ENCODE data around the gene GBE1. TPM values are rescaled to one million over a fixed set of nuclear protein-coding genes. Genes with fewer than 3 reads are reported as not detected.

Gene GBE1
- polyA plus RNA-seq, 3 donors from 2014 or later: 12.9 to 21.7 (median 16.2) TPM

- H3K9me3 Mint-ChIP-seq: peaks cover 0 to 4% (median 0%) of the 10 kb centered on the region in 6 donors
- peaks cover 3 to 10% (median 6%) of the 10 kb centered on the region in 3 donors for H3K36me3 Mint-ChIP-seq
- DNase-seq: peak; percentile 2 to 19 (median 7)
- H3K4me3 Mint-ChIP-seq: peak overlapping the region in 2 of 5 donors; percentile 38 to 42
- H3K4me1 Mint-ChIP-seq: peaks cover 27 to 36% of the 10 kb centered on the region in 2 donors
- H3K27me3 Mint-ChIP-seq (ENCODE audit: low read depth in 3 of 3): peaks cover 0 to 2% (median 0%) of the 10 kb centered on the region in 3 donors
- peak overlapping the region in 5 of 6 donors; percentile 7 to 71 (median 25) for H3K27ac Mint-ChIP-seq
Observed at GRCh38 chr3:81554388-81554787, 207.1 kb downstream of the GBE1 start.

- peaks cover 0 to 6% (median 0%) of the 10 kb centered on the region in 6 donors for H3K9me3 Mint-ChIP-seq
- H3K4me1 Mint-ChIP-seq: peaks cover 20 to 34% of the 10 kb centered on the region in 2 donors
- no peak overlapping the region for H3K4me3 Mint-ChIP-seq
- DNase-seq: no peak
- no peak overlapping the region for H3K27ac Mint-ChIP-seq
- peaks cover 0 to 2% (median 0%) of the 10 kb centered on the region in 3 donors for H3K27me3 Mint-ChIP-seq (ENCODE audit: low read depth in 3 of 3)
- H3K36me3 Mint-ChIP-seq: peaks cover 3 to 20% (median 14%) of the 10 kb centered on the region in 3 donors
Observed at GRCh38 chr3:81550415-81550814, 211.0 kb downstream of the GBE1 start.

- Mint-ChIP-seq H3K4me1 (peaks cover 14 to 28% of the 10 kb centered on the region in 2 donors), H3K27ac (no peak overlapping the region), H3K36me3 (peaks cover 3 to 20% (median 14%) of the 10 kb centered on the region in 3 donors), H3K27me3 (ENCODE audit: low read depth in 3 of 3) (peaks cover 0 to 2% (median 0%) of the 10 kb centered on the region in 3 donors), H3K9me3 (peaks cover 0 to 6% (median 0%) of the 10 kb centered on the region in 6 donors), H3K4me3 (no peak overlapping the region)
- DNase-seq: no peak
Observed at GRCh38 chr3:81549831-81550230, 211.6 kb downstream of the GBE1 start.

GRCh38 chr3:81549388-81549787 lies 212.1 kb downstream of the GBE1 start:
- DNase-seq: no peak
- Mint-ChIP-seq H3K36me3 (peaks cover 3 to 20% (median 14%) of the 10 kb centered on the region in 3 donors), H3K4me3 (no peak overlapping the region), H3K9me3 (peaks cover 0 to 6% (median 0%) of the 10 kb centered on the region in 6 donors), H3K27ac (no peak overlapping the region), H3K27me3 (ENCODE audit: low read depth in 3 of 3) (no peaks in the 10 kb centered on the region), H3K4me1 (peaks cover 10 to 24% of the 10 kb centered on the region in 2 donors)

GRCh38 chr3:81545572-81545971 lies 215.9 kb downstream of the GBE1 start:
- no peak for DNase-seq
- Mint-ChIP-seq H3K27me3 (ENCODE audit: low read depth in 3 of 3) (no peaks in the 10 kb centered on the region), H3K27ac (no peak overlapping the region), H3K4me1 (peaks cover 0 to under 1% of the 10 kb centered on the region in 2 donors), H3K9me3 (peaks cover 0 to 4% (median 0%) of the 10 kb centered on the region in 6 donors), H3K4me3 (no peak overlapping the region), H3K36me3 (peaks cover 0 to 17% (median 7%) of the 10 kb centered on the region in 3 donors)

- H3K27me3 Mint-ChIP-seq (ENCODE audit: low read depth in 3 of 3): no peaks in the 10 kb centered on the region
- no peak overlapping the region for H3K4me3 Mint-ChIP-seq
- H3K27ac Mint-ChIP-seq: no peak overlapping the region
- H3K4me1 Mint-ChIP-seq: no peaks in the 10 kb centered on the region
- H3K9me3 Mint-ChIP-seq: peaks cover 0 to 4% (median 0%) of the 10 kb centered on the region in 6 donors
- DNase-seq: no peak
- H3K36me3 Mint-ChIP-seq: peaks cover 0 to 10% (median 7%) of the 10 kb centered on the region in 3 donors
Observed at GRCh38 chr3:81544385-81544784, 217.1 kb downstream of the GBE1 start.

- no peaks in the 10 kb centered on the region for H3K4me1 Mint-ChIP-seq
- no peaks in the 10 kb centered on the region for H3K9me3 Mint-ChIP-seq
- no peak for DNase-seq
- H3K36me3 Mint-ChIP-seq: peaks cover 0 to 5% (median 3%) of the 10 kb centered on the region in 3 donors
- no peaks in the 10 kb centered on the region for H3K27me3 Mint-ChIP-seq (ENCODE audit: low read depth in 3 of 3)
- H3K4me3 Mint-ChIP-seq: no peak overlapping the region
- no peak overlapping the region for H3K27ac Mint-ChIP-seq
Observed at GRCh38 chr3:81540787-81541186, 220.7 kb downstream of the GBE1 start.

- Mint-ChIP-seq H3K36me3 (peaks cover 55 to 70% (median 66%) of the 10 kb centered on the region in 3 donors), H3K4me3 (no peak overlapping the region), H3K27ac (no peak overlapping the region), H3K4me1 (no peaks in the 10 kb centered on the region), H3K27me3 (ENCODE audit: low read depth in 3 of 3) (peaks cover 0 to 4% (median 0%) of the 10 kb centered on the region in 3 donors), H3K9me3 (peaks cover 5 to 19% (median 9%) of the 10 kb centered on the region in 6 donors)
- no peak for DNase-seq
Observed at GRCh38 chr3:81531846-81532245, 229.6 kb downstream of the GBE1 start.

- no peak overlapping the region for H3K4me3 Mint-ChIP-seq
- H3K27ac Mint-ChIP-seq: no peak overlapping the region
- H3K9me3 Mint-ChIP-seq: peaks cover 5 to 19% (median 10%) of the 10 kb centered on the region in 6 donors
- peaks cover 53 to 70% (median 66%) of the 10 kb centered on the region in 3 donors for H3K36me3 Mint-ChIP-seq
- peaks cover 0 to 4% (median 0%) of the 10 kb centered on the region in 3 donors for H3K27me3 Mint-ChIP-seq (ENCODE audit: low read depth in 3 of 3)
- DNase-seq: no peak
- no peaks in the 10 kb centered on the region for H3K4me1 Mint-ChIP-seq
Observed at GRCh38 chr3:81531263-81531662, 230.2 kb downstream of the GBE1 start.

GRCh38 chr3:81530180-81530939 lies 231.1 kb downstream of the GBE1 start:
- Mint-ChIP-seq H3K4me3 (no peak overlapping the region), H3K9me3 (peaks cover 5 to 26% (median 15%) of the 10 kb centered on the region in 6 donors), H3K27ac (no peak overlapping the region), H3K4me1 (no peaks in the 10 kb centered on the region), H3K27me3 (ENCODE audit: low read depth in 3 of 3) (peaks cover 0 to 4% (median 0%) of the 10 kb centered on the region in 3 donors), H3K36me3 (peaks cover 53 to 67% (median 66%) of the 10 kb centered on the region in 3 donors)
- DNase-seq: no peak

- no peak for DNase-seq
- peaks cover 0 to 1% (median 0%) of the 10 kb centered on the region in 3 donors for H3K27me3 Mint-ChIP-seq (ENCODE audit: low read depth in 3 of 3)
- no peak overlapping the region for H3K4me3 Mint-ChIP-seq
- no peak overlapping the region for H3K27ac Mint-ChIP-seq
- peaks cover 0 to 3% (median 0%) of the 10 kb centered on the region in 3 donors for H3K36me3 Mint-ChIP-seq
- no peaks in the 10 kb centered on the region for H3K4me1 Mint-ChIP-seq
- H3K9me3 Mint-ChIP-seq: peaks cover 0 to 12% (median 10%) of the 10 kb centered on the region in 6 donors
Observed at GRCh38 chr3:81521855-81522254, 239.6 kb downstream of the GBE1 start.

- H3K9me3 Mint-ChIP-seq: no peaks in the 10 kb centered on the region
- no peak overlapping the region for H3K4me3 Mint-ChIP-seq
- no peak for DNase-seq
- peaks cover 0 to 7% (median 0%) of the 10 kb centered on the region in 3 donors for H3K36me3 Mint-ChIP-seq
- H3K4me1 Mint-ChIP-seq: no peaks in the 10 kb centered on the region
- no peak overlapping the region for H3K27ac Mint-ChIP-seq
- peaks cover 0 to 1% (median 0%) of the 10 kb centered on the region in 3 donors for H3K27me3 Mint-ChIP-seq (ENCODE audit: low read depth in 3 of 3)
Observed at GRCh38 chr3:81518945-81519344, 242.5 kb downstream of the GBE1 start.

- DNase-seq: no peak
Observed at GRCh38 chr3:81516042-81516441, 245.4 kb downstream of the GBE1 start.

GRCh38 chr3:81513591-81513990 lies 247.9 kb downstream of the GBE1 start:
- no peaks in the 10 kb centered on the region for H3K4me1 Mint-ChIP-seq
- no peak overlapping the region for H3K27ac Mint-ChIP-seq
- no peak for DNase-seq
- no peaks in the 10 kb centered on the region for H3K27me3 Mint-ChIP-seq (ENCODE audit: low read depth in 3 of 3)
- H3K36me3 Mint-ChIP-seq: peaks cover 0 to 14% (median 6%) of the 10 kb centered on the region in 3 donors
- no peak overlapping the region for H3K4me3 Mint-ChIP-seq
- peaks cover 0 to 5% (median 0%) of the 10 kb centered on the region in 6 donors for H3K9me3 Mint-ChIP-seq

More at GRCh38 chr3:81516042-81516441, 245.4 kb downstream of the GBE1 start:
- Mint-ChIP-seq H3K9me3 (peaks cover 0 to 5% (median 0%) of the 10 kb centered on the region in 6 donors), H3K27me3 (ENCODE audit: low read depth in 3 of 3) (no peaks in the 10 kb centered on the region), H3K27ac (no peak overlapping the region), H3K4me3 (no peak overlapping the region), H3K36me3 (peaks cover 0 to 11% (median 6%) of the 10 kb centered on the region in 3 donors), H3K4me1 (no peaks in the 10 kb centered on the region)

Measured in immature natural killer cell (primary cell).